ENCODE results near the gene MMP28.

MMP28 gene

GRCh38 chr17:35795007-35795870 is at the start of gene MMP28:
MMP28 (minus strand) TSS chr17:35795641; CDS start chr17:35795377, 264 bp downstream.
- no peak for DNase-seq

- no peak for DNase-seq
Observed at GRCh38 chr17:35844547-35844946, 49.1 kb upstream of the MMP28 start.

GRCh38 chr17:35843698-35844097 is 48.3 kb upstream of the MMP28 start:
- no peak for DNase-seq

DNA sequence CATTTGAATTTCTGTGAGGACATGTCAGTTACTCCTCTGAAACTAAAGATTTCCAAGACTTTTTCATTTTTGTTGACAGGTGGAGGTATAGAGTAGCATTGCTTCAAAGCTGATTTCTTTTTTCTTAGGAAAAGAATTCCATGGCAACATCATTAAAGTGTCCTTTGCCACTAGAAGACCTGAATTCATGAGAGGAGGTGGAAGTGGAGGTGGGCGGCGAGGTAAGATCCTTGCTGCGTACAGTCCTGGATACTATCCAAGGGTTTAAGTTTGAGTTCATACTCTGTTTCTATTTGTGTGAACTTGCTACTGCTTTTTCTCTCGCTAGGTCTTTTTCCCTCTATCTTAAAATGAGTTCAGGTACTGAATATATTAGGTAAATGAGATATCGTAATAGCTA is 46.8 kb upstream of the MMP28 start:
- no peak for DNase-seq

DNA sequence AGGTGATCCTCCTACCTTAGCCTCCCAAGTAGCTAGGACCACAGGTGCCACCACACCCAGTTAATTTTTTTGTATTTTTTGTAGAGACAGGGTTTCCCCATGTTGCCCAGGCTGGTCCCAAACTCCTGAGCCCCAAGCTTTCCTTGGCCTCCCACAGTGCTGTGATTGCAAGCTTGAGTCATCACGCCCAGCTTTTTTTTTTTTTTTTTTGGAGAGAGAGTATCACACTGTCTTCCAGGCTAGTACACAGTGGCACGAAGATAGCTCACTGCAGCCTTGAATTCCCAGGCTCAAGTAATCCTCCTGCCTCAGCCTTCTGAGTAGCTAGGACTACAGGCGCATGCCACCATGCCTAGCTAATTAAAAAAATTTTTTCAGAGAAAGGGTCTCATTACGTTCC is 46.1 kb upstream of the MMP28 start:
- DNase-seq, result no peak

DNA sequence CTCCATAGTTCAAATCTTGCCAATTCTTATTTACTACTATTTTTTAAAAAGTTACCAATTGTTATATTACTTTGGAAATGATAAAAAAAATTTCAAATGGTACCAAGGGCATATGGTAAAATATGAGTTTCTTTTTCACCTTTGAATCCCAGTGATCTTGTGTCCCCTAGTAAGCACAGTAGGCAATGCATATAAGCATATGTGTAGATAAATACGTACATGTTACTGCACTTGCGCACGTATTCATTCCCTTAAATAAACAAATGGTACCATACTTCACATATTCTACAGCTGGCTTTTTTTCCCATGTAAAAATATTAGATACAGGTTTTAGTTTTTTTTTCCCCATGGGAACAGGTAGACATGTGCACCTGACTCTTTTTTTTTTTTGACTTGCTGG is 45.7 kb upstream of the MMP28 start:
- no peak for DNase-seq

DNA sequence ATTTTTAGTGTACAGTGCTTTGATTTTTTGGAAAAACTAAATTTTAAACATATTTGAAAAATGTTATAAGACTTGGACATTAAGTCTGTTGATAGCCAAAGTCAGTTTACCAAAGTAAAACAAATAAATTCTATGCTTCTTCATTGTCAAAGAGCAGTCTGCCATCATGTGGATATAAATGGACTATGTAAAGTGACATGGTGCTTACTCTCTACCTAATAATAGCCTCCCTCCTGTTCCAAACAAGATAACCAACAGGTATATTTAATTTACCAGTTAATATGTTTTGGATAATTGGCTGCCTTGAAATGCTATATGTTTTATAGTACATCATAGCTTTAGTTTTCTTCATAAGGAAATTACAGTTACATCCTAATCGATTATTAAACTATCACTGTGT is 29.8 kb upstream of the MMP28 start:
- no peak for DNase-seq

GRCh38 chr17:35821308-35821707 is 25.9 kb upstream of the MMP28 start:
- DNase-seq, result no peak

DNA sequence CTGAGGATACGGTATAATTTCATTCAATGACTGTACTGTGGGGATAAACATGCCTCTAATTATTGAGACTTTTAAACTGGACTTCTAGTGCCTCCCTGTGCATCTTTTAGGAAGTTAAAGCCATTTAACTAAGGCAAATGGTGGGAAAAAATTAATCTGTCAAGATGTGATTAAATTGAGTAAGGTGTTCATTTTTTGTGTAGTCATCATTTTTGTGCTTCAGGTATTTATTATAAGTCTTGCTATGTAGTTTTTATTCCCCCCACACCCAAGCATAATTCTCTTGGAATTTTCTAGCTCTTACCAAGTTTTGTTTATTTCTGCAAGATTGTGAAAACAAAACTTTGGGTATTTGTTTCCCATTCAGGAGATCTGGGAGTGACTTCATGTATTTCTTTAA is 24.0 kb upstream of the MMP28 start:
- DNase-seq, result no peak

GRCh38 chr17:35817196-35817595 is 21.8 kb upstream of the MMP28 start:
- no peak for DNase-seq

GRCh38 chr17:35816723-35817122 is 21.3 kb upstream of the MMP28 start:
- DNase-seq, result no peak

DNA sequence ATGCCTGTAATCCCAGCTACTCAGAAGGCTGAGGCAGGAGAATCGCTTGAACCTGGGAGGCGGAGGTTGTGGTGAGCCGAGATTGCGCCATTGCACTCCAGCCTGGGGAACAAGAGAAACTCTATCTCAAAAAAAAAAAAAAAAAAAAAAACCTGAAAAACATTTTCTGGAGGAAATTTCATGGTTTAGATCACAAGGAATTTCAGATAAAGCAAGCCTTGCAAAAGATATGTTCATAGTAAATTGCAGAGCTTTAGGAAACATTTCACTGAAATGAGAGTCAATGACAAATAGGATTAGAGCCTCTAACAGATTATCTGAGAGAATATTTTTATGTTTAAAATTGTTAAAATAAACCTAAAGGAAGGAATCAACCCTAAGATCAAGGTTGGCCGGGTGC is 17.0 kb upstream of the MMP28 start:
- DNase-seq, result no peak

DNA sequence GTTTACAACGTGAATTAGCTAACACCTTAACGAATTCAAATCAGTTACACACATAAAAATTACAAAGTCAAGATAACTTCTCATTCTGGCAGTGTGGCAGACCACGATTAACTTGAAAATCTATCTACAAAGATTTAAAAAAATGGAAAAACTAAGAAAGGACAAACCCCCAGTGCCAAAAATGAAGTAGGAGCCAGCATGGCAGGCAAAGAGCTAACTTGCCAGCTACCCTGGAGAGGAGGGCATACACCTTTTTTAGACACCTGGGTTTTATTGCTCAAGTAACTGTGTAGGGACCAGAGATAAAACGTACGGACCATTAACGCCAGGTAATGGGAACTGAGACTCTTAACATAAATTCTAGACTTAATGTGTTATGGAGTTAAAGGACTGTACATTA is 16.3 kb upstream of the MMP28 start:
- DNase-seq, result no peak

GRCh38 chr17:35809855-35810461 is 14.5 kb upstream of the MMP28 start:
- no peak for DNase-seq

- DNase-seq, result peak; percentile 97
Observed at GRCh38 chr17:35808962-35809854, 13.8 kb upstream of the MMP28 start, which contains the start of gene TAF15. TAF15 (plus strand) TSS chr17:35809484; CDS start chr17:35809570, 86 bp downstream.

GRCh38 chr17:35808240-35808961 is 13.0 kb upstream of the MMP28 start:
- no peak for DNase-seq

GRCh38 chr17:35807371-35808144 is 12.1 kb upstream of the MMP28 start:
- no peak for DNase-seq

DNA sequence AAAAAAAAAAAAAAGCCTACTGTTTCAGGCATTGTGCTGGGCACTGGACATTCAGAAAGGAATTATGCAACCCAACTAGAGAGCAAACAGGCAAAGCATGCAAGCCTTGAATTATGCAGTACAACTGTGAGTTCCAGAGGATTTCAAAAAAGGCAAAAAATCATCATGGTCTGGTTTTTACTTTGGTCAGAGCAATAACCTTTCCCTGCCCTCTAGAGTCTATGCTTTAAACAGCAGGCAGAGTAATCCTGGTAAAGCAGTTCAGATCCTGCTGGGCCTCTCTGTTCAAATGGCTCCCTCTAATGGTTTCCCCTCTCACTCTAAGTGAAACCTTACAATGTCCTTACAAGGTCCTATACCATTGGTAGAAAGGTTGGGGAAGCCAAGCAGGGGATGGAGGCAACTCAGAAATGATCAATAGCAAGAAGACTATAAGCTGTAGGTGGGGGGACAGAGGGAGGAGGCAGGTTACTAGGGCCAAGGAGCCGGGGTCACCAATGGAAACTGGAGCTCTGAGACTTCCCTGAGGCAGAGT is 9.3 kb upstream of the MMP28 start:
- peak; percentile 72 for DNase-seq

GRCh38 chr17:35801583-35802224 is 6.3 kb upstream of the MMP28 start:
- peak; percentile 81 for DNase-seq

DNA sequence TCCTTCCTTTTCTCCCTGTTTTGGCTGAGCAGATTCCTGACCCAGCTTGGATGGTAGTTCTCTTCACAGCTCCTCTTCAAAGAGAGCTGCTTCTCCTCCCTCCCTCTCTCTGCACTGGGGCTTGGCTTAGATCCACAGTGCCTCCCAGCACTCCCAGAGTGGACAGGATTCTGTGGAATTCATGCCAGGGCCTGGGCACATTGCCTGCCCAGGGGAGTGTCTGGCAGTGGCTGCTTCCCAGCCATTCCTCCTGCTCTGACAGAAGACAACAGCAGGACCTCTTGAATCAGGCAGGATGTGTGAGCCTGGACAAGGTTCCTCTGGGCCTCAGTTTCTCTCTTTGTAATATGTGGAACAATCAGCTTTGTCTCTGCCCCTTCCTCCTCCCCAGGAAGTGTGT is 4.5 kb upstream of the MMP28 start:
- DNase-seq, result peak; percentile 26

GRCh38 chr17:35797918-35798317 is 2.5 kb upstream of the MMP28 start:
- DNase-seq, result no peak
